Ascending aorta (tissue), 2 donors: ENCODE measurements around the gene BICDL1. TPM values are rescaled to one million over a fixed set of nuclear protein-coding genes. Genes with fewer than 3 reads are reported as not detected.
"Not testable (repeated sequence)": the region's sequence is repeated elsewhere in the genome, so short reads cannot be mapped to it uniquely, and the experiment has no call there.

Experiments used
- DNase-seq, 2 donors: peaks; one replicate each; pipeline ENCODE4 v3.0.0-alpha.2; 2019; ENCODE audit warnings: low spot score in 2 of 2
- H3K27ac ChIP-seq, 2 donors: fragments of 200-600 bp; sonication (generic); one replicate each; pipeline ENCODE4 v1.5.1; 2016 to 2017; ENCODE audit warnings: mild to moderate bottlenecking in 1 of 2
- H3K27me3 ChIP-seq: fragments of 200-600 bp; sonication (generic); one replicate; pipeline ENCODE4 v1.5.1; 2017
- H3K36me3 ChIP-seq, 2 donors: fragments of 200-600 bp; sonication (generic); one replicate each; pipeline ENCODE4 v1.5.1; 2016
- H3K4me1 ChIP-seq, 2 donors: fragments of 200-600 bp; sonication (generic); one replicate each; pipeline ENCODE4 v1.5.1; 2016 to 2017; ENCODE audit warnings: mild to moderate bottlenecking in 1 of 2
- H3K4me3 ChIP-seq, 2 donors: fragments of 200-600 bp; sonication (generic); one replicate each; pipeline ENCODE4 v1.5.1; 2016 to 2017; ENCODE audit warnings: mild to moderate bottlenecking in 1 of 2
- H3K9me3 ChIP-seq, 2 donors: fragments of 200-600 bp; sonication (generic); one replicate each; pipeline ENCODE4 v1.5.1; 2016
- CTCF ChIP-seq, 3 experiments: fragments of 200-600 bp in 2 of 3; fragments of 450-650 bp in 1 of 3; sonication (generic) in 2 of 3; IDR thresholded peaks; one replicate each; pipeline ENCODE4 v1.5.1; 2016 to 2019; ENCODE audit warnings: antibody characterized with exemption in 3 of 3, mild to moderate bottlenecking in 1 of 3, moderate library complexity in 1 of 3
- intact Hi-C: fragments of 100-400 bp; cut with DNase I; formaldehyde crosslinking; loops from one replicate; pipeline ENCODE4 v1.15.1; 2023
- total RNA-seq: library from RNA; depleted of rRNA; stranded (reverse); fragments of >200 nt; gene quantifications from one replicate; pipeline ENCODE4 v1.1.0, GENCODE V29; 2016

Gene BICDL1
- total RNA-seq, 1 donor from 2014 or later = not detected

GRCh38 chr12:120007272-120007671, 18.2 kb downstream of the BICDL1 start:
- Histone ChIP-seq H3K27ac (no peak overlapping the region), H3K27me3 (no peaks in the 10 kb centered on the region), H3K9me3 (no peaks in the 10 kb centered on the region), H3K36me3 (no peaks in the 10 kb centered on the region), H3K4me3 (no peak overlapping the region), H3K4me1 (no peaks in the 10 kb centered on the region)
- intact Hi-C loops = no loop called here
- no peak for TF ChIP-seq CTCF (IDR thresholded peaks at IDR 0.05)
- DNase-seq = no peak

DNA sequence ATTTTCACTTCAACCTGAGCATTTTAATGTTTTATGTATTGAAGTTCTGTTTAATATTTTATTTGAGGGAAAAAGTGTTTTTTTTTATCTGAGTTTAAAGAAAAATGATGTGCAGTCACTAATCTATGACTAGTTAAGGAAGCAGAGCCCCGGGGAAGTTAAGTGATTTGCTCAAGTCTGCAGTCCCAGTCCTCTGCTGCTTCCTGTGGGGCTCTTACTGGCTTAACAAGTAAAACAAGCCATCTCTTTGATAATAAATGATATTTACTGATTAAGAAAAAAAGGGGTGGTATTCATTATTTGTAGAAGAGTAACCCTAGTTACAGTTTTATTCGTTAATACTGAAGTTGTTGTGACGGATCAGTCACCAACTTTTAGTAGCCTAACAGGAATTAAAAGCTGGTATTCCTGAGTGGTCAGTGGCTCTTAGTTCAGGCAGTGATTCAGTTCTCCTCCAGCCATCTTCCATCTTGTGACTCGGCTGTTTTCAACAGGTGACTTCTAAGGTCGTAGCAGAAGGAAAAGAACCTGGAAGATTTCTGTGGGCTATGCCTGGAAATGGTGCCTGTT, 21.7 kb downstream of the BICDL1 start:
- no peak overlapping the region for H3K4me3 ChIP-seq
- TF ChIP-seq CTCF (IDR thresholded peaks at IDR 0.05) = no peak
- H3K27ac ChIP-seq = no peak overlapping the region
- H3K4me1 ChIP-seq = no peaks in the 10 kb centered on the region
- no peaks in the 10 kb centered on the region for H3K27me3 ChIP-seq
- no peaks in the 10 kb centered on the region for H3K36me3 ChIP-seq
- intact Hi-C loops = no loop called here
- H3K9me3 ChIP-seq = no peaks in the 10 kb centered on the region
- DNase-seq = no peak

GRCh38 chr12:120012067-120012621, 23.1 kb downstream of the BICDL1 start:
- Histone ChIP-seq H3K27me3 (no peaks in the 10 kb centered on the region), H3K36me3 (no peaks in the 10 kb centered on the region), H3K27ac (no peak overlapping the region), H3K9me3 (no peaks in the 10 kb centered on the region), H3K4me1 (no peaks in the 10 kb centered on the region), H3K4me3 (no peak overlapping the region)
- no peak for DNase-seq
- intact Hi-C loops = no loop called here
- no peak for TF ChIP-seq CTCF (IDR thresholded peaks at IDR 0.05)

- H3K36me3 ChIP-seq = no peaks in the 10 kb centered on the region
- DNase-seq = no peak
- intact Hi-C loops = no loop called here
- no peaks in the 10 kb centered on the region for H3K9me3 ChIP-seq
- no peak overlapping the region for H3K4me3 ChIP-seq
- no peaks in the 10 kb centered on the region for H3K4me1 ChIP-seq
- TF ChIP-seq CTCF (IDR thresholded peaks at IDR 0.05) = no peak
- no peak overlapping the region for H3K27ac ChIP-seq
- no peaks in the 10 kb centered on the region for H3K27me3 ChIP-seq
These were observed 24.8 kb downstream of the BICDL1 start for GRCh38 chr12:120013659-120014380.

DNA sequence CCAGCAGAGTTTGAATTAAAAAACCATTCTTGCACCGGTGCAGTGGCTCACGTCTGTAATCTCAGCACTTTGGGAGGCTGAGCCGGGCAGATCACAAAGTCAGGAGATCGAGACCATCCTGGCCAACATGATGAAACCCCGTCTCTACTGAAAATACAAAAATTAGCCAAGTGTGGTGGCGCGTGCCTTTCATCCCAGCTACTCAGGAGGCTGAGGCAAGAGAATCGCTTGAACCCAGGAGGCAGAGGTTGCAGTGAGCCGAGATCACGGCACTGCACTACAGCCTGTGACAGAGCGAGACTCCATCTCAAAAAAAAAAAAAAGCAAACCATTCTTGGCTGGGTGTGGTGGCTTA, 25.3 kb downstream of the BICDL1 start:
- intact Hi-C loops, H3K27ac ChIP-seq, DNase-seq, H3K27me3 ChIP-seq, H3K36me3 ChIP-seq, H3K4me3 ChIP-seq, H3K9me3 ChIP-seq, H3K4me1 ChIP-seq: not testable (repeated sequence)

GRCh38 chr12:120015313-120015712, 26.3 kb downstream of the BICDL1 start:
- Histone ChIP-seq H3K4me3 (no peak overlapping the region), H3K36me3 (no peaks in the 10 kb centered on the region), H3K9me3 (no peaks in the 10 kb centered on the region), H3K27me3 (no peaks in the 10 kb centered on the region), H3K27ac (no peak overlapping the region), H3K4me1 (no peaks in the 10 kb centered on the region)
- TF ChIP-seq CTCF (IDR thresholded peaks at IDR 0.05) = no peak
- no peak for DNase-seq
- intact Hi-C loops = no loop called here

GRCh38 chr12:120016199-120016598, 27.2 kb downstream of the BICDL1 start:
- H3K4me1 ChIP-seq, intact Hi-C loops, H3K4me3 ChIP-seq, DNase-seq, H3K27me3 ChIP-seq, H3K27ac ChIP-seq, H3K36me3 ChIP-seq, H3K9me3 ChIP-seq: not testable (repeated sequence)
